GM12891 (cell line): ENCODE data around the gene CTDNEP1.

ENCODE experiments used
- PAX5 ChIP-seq: IDR thresholded peaks from 2 replicates; pipeline ENCODE4 v1.6.1; 2011; ENCODE audit warnings: low read length, moderate library complexity, mild to moderate bottlenecking; ENCODE audit not compliant: insufficient read depth, severe bottlenecking
- POLR2A ChIP-seq: IDR thresholded peaks from 2 replicates; pipeline ENCODE4 v1.6.1; 2011; ENCODE audit warnings: low read depth, low read length, control low read depth
- POLR2AphosphoS5 ChIP-seq: IDR thresholded peaks from 2 replicates; pipeline ENCODE4 v1.6.1; 2011; ENCODE audit warnings: low read depth, low read length, control low read depth
- POU2F2 ChIP-seq: IDR thresholded peaks from 2 replicates; pipeline ENCODE4 v1.6.1; 2011; ENCODE audit warnings: low read depth, mild to moderate bottlenecking, control low read depth, low read length, moderate library complexity
- SPI1 ChIP-seq: IDR thresholded peaks from 2 replicates; pipeline ENCODE4 v1.6.1; 2011; ENCODE audit warnings: low read depth, low read length, control low read depth
- TAF1 ChIP-seq: IDR thresholded peaks from 2 replicates; pipeline ENCODE4 v1.6.1; 2011; ENCODE audit warnings: low read depth, low read length, control low read depth

GRCh38 chr17:7226721-7227710 is 24.5 kb downstream of the CTDNEP1 start:
- TF ChIP-seq POLR2A, result no peak
- no peak for TF ChIP-seq POLR2AphosphoS5
- no peak for TF ChIP-seq TAF1
- no peak for TF ChIP-seq POU2F2
- no peak for TF ChIP-seq PAX5
- no peak for TF ChIP-seq SPI1
